ENCODE measurements around the gene CEP131.

Gene CEP131

DNA sequence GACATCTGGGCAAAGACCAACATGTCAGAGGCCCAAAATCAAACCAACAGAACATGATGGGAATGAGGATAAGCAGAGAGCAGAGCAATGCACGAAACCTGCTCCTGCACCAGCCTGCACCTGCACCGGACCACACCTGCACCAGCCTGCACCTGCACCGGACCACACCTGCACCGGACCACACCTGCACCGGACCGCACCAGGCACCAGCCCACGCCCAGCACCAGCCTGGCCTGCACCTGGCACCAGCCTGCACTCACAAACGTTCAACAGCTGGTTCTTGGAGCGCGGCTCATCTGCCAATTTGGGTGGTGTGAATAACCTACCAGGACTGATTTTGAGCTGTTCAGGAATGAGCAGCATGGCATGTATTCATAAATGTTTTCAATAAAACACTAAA, 18.2 kb downstream of the CEP131 start:
- peaks cover 0 to 4% of the 10 kb centered on the region in 2 donors for H3K4me1 Mint-ChIP-seq (ENCODE audit: low read depth in 2 of 2)

DNA sequence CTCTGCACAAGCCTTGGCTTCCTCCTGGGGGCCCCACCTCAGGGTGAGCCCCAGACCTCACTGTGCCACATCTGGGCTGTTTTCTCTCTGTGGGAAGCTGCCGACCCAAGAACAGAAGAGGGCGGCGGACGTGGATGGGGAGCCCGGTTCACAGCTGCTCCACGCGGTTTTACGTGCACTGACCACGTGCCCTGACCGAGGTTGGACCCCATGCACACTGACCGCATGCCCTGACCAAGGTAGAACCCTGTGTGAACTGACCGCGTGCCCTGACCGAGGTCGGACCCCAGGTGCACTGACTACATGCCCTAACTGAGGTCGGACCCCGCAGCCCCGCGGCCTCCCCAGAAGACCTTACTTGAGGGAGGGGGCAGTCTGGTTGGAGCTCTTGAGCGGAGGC, 19.6 kb downstream of the CEP131 start:
- Mint-ChIP-seq H3K27ac (no peak overlapping the region), H3K4me3 (no peak overlapping the region), H3K4me1 (ENCODE audit: low read depth in 2 of 2) (peaks cover 0 to 4% of the 10 kb centered on the region in 2 donors), H3K27me3 (no peaks in the 10 kb centered on the region), H3K9me3 (no peaks in the 10 kb centered on the region), H3K36me3 (ENCODE audit: insufficient read depth) (peaks cover 3% of the 10 kb centered on the region)
- no peak for DNase-seq
- no peak for ATAC-seq (replicated peaks)

More for the DNA sequence above, 18.2 kb downstream of the CEP131 start:
- no peaks in the 10 kb centered on the region for H3K9me3 Mint-ChIP-seq
- no peak overlapping the region for H3K27ac Mint-ChIP-seq
- H3K4me3 Mint-ChIP-seq, result no peak overlapping the region
- DNase-seq, result no peak
- no peaks in the 10 kb centered on the region for H3K27me3 Mint-ChIP-seq
- peaks cover 3% of the 10 kb centered on the region for H3K36me3 Mint-ChIP-seq (ENCODE audit: insufficient read depth)
- ATAC-seq (replicated peaks), result no peak

DNA sequence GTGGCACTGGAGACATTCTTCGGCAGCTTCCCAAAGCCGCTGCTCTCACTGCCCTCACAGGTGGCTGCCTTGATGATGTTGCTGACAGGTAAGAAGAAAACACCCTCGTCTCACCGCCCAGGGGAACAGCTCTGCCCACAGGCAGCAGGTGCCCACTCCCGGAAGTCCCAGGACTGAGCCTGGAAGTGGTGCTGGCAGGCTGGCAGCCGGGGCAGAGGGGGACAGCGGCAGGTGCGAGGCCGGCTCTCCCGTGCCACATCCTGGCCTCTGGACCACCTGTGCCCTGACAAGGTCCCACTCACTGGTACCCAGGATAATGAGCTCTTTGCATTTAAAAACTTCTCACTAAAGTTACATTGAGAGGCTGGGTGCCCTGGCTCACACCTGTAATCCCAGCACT, 20.4 kb downstream of the CEP131 start:
- Mint-ChIP-seq H3K4me1 (ENCODE audit: low read depth in 2 of 2) (no peaks in the 10 kb centered on the region), H3K27me3 (no peaks in the 10 kb centered on the region), H3K9me3 (no peaks in the 10 kb centered on the region), H3K4me3 (no peak overlapping the region), H3K36me3 (ENCODE audit: insufficient read depth) (peaks cover 3% of the 10 kb centered on the region), H3K27ac (no peak overlapping the region)
- DNase-seq (no peak), ATAC-seq (replicated peaks) (no peak)

DNA sequence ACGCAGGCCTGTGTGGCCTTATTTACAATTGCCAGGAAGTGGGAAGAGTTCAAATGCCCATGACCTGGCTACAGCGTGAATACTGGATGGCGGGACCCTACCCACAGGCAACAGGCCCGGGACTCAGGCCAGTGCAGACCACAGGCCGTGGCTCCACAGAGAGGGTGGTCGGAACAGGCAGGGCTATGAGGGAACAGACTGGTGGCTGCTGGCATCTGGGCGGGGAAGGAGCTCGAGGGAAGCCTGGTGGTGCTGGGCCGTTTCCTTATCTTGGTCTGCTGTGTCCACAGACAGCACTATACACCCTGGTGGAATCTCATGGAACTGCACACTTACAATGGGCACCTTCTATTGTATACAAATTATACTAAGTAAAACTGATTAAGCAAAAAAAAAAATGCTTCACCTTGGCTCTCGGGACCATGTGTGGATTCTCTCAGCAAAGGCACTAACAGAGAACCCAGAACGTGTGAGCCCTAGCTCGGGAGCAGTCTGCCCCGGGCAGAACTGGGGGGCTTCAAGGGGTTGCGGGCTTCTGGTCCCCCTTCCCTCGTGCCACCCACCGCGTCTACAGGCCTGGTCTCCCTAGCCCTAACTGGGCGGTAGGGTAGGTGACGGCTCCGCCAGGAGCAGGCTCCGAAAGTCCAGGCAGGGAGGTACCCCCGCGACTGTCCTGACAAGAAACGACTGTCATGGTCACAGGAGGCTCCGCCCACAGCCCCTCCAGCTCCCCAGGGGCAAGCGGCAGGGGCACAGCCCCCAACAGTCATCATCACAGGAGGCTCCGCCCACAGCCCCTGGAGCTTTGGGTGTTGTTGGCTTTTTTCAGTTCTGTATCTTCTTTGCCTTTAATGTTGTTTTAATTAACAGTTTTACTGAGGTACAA, 21.8 kb downstream of the CEP131 start:
- no peak for DNase-seq
- peaks cover 3% of the 10 kb centered on the region for H3K36me3 Mint-ChIP-seq (ENCODE audit: insufficient read depth)
- H3K27me3 Mint-ChIP-seq, result no peaks in the 10 kb centered on the region
- no peaks in the 10 kb centered on the region for H3K9me3 Mint-ChIP-seq
- no peak overlapping the region for H3K27ac Mint-ChIP-seq
- H3K4me3 Mint-ChIP-seq, result no peak overlapping the region
- ATAC-seq (replicated peaks), result peak; percentile 53
- H3K4me1 Mint-ChIP-seq (ENCODE audit: low read depth in 2 of 2), result no peaks in the 10 kb centered on the region

DNA sequence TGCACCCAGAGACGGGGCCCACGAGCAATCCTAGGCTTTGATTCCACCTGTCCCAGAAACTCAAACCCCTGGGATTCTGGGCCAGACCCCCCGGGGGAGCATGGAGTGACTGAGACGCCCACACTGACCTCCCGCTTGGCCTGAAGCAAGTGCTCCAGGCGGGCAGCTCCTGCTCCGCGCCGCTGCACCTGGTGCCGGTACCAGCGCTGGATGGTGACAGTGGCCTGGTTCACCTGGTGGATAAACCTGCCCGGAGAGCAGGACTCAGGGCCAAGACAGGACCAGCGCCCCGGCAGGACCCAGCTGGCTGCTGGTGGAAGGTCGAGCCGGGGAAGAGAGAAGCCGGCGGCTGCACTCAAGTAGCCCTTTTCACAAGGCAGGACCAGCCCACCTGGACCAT, 22.6 kb downstream of the CEP131 start:
- no peaks in the 10 kb centered on the region for H3K4me1 Mint-ChIP-seq (ENCODE audit: low read depth in 2 of 2)
- no peaks in the 10 kb centered on the region for H3K27me3 Mint-ChIP-seq
- ATAC-seq (replicated peaks), result no peak
- no peaks in the 10 kb centered on the region for H3K36me3 Mint-ChIP-seq (ENCODE audit: insufficient read depth)
- no peak for DNase-seq
- no peak overlapping the region for H3K4me3 Mint-ChIP-seq
- no peak overlapping the region for H3K27ac Mint-ChIP-seq
- H3K9me3 Mint-ChIP-seq, result no peaks in the 10 kb centered on the region

DNA sequence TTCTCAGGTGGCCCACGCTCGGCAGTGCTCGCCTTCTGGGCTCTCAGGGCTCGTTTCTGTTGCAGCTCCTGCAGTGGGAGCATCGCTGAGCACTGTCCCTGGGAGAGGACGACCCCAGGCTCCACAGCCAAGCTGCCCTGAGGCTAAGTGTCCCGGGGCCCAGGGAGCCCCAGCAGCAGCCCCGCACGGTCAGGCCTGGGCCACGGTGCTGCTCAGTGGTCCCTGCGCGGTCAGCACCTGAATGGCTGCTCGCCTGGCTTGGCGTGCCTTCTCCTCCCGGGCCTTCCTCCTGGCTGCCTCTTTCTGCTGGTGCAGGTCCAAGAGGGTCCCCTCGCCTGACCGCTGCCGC, 23.3 kb downstream of the CEP131 start:
- Mint-ChIP-seq H3K27ac (no peak overlapping the region), H3K36me3 (ENCODE audit: insufficient read depth) (no peaks in the 10 kb centered on the region), H3K9me3 (no peaks in the 10 kb centered on the region), H3K4me3 (no peak overlapping the region), H3K27me3 (no peaks in the 10 kb centered on the region), H3K4me1 (ENCODE audit: low read depth in 2 of 2) (no peaks in the 10 kb centered on the region)
- DNase-seq (no peak), ATAC-seq (replicated peaks) (no peak)

DNA sequence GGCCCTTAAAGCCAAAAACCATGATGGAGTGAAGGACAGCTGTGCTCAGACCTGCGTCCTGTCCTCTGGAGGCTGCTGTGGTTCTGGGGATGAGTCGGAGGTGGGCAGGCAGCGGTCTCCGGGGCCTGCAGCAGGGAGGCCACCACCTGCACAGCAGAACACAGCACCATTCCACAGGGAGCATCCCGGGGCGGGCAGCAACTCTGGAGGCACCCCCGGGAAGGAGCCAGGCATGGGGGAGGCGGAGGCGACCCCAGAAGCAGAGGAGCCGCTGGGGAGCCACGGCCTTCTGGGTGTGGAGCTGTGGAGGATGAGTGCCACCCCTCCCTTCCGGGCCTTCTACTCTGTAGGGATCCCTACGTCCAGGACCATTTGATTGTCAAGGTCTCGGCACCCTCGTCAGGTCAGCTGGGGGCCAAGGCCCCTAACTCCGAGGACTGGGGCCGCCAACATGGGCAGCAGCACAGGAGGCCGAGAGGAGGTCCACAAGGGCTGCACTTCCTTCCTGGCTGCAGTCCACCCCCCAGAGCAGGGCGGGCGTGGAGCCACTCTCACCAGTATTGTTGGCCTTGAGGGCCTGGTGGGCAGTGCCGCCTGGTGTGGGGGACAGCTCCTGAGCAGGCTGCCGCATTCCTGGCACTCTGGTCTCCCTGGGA, 23.8 kb downstream of the CEP131 start:
- Mint-ChIP-seq H3K9me3 (no peaks in the 10 kb centered on the region), H3K27ac (no peak overlapping the region), H3K4me3 (no peak overlapping the region), H3K4me1 (ENCODE audit: low read depth in 2 of 2) (no peaks in the 10 kb centered on the region), H3K36me3 (ENCODE audit: insufficient read depth) (peaks cover 4% of the 10 kb centered on the region), H3K27me3 (no peaks in the 10 kb centered on the region)
- DNase-seq (no peak), ATAC-seq (replicated peaks) (no peak)

DNA sequence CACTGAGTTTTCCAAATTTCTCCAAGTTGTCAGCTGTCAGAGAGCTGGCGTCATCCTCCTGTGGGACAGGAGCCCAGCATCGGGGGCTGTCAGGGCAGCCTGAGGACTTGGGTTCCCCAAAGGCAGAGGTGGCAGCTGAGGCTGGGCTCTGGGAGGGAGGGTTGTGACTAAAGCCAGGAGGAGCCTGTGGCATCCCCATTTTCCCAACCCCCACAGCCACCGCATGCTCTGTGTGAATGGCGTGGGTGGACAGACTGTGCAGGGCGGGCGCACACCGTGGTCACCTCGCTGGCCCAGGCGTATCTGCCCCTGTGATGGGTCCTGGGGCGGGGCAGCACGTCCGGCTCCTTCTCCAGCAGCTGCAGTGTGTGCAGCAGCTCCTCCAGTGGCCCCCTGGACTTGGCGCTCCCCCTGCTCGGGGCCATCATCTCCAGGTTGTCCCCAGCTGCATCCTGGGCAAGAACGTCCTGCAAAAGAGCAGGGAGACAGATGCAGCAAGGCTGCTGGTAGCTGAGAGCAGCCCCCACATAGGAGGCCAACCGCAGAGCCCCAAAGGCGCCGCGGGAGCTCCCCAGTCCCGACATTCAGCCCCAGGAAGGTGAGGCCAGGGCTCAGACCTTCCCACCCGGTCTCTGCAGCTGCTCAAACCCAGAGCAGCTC, 24.8 kb downstream of the CEP131 start:
- Mint-ChIP-seq H3K4me1 (ENCODE audit: low read depth in 2 of 2) (no peaks in the 10 kb centered on the region), H3K27ac (no peak overlapping the region), H3K4me3 (no peak overlapping the region), H3K9me3 (no peaks in the 10 kb centered on the region), H3K27me3 (no peaks in the 10 kb centered on the region), H3K36me3 (ENCODE audit: insufficient read depth) (peaks cover 5% of the 10 kb centered on the region)
- DNase-seq (no peak), ATAC-seq (replicated peaks) (no peak)

DNA sequence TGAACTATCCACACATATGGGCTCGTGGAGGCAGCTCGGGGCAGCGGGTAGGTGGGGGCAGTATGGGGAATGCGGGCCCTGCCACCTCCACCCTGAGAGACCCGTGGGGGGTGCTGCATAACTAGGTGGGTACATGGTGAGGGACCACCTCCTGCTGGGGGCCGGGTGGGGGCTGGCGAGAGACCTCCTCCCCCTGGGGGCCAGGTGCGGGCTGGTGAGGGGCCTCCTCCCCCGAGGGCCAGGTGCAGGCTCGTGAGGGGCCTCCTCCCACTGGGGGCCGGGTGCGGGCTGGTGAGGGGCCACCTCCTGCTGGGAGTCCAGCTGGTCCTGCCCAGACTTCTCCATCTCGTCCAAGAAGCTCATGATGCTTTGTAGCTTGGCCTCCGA, 25.4 kb downstream of the CEP131 start:
- H3K9me3 Mint-ChIP-seq, result no peaks in the 10 kb centered on the region
- no peak overlapping the region for H3K4me3 Mint-ChIP-seq
- no peaks in the 10 kb centered on the region for H3K27me3 Mint-ChIP-seq
- ATAC-seq (replicated peaks) (no peak), DNase-seq (no peak)
- no peaks in the 10 kb centered on the region for H3K4me1 Mint-ChIP-seq (ENCODE audit: low read depth in 2 of 2)
- no peak overlapping the region for H3K27ac Mint-ChIP-seq
- H3K36me3 Mint-ChIP-seq (ENCODE audit: insufficient read depth), result peaks cover 5% of the 10 kb centered on the region

DNA sequence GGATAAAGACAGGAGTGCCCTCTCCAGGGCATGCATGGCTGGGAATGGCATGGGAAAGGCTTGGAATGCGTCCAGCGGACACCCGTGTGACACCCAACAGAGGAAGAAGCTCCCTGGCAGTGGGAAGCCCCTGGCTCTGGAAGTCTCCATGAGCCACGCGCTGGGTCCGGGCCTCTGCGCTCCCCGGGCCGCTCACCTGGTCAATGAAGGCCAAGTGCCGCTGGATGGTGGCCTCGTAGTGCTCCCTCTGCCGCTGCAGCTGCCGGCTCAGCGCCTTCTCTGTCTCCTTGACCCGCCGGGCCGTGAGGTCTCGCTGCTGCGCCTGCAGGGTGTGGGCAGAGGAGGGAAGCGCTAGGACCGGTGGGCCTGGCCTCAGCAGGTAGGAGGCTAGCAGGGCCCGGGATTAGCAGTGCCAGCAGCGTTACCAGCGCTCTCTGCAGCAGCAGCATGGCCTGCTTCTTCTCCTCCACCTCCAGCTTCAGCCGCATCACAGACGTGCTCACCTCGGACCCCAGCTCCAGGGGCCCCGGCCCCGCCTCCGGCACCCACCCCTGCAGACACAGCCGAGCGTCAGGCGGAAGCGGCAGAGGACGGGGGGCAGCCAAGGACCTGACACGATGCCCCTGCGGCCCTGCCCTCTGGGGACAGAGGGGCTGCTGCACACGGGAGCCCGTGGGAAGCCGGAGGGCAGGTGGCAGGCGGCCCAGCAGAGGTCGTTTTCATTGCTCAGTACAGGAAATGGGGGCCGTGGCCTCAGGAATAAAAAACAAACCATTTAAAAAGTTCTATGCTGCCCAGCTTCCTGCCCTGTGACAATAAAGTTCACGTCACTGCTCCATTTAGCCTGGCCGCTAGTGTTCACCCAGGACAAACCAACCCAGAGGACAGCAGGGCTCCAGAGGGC, 26.0 kb downstream of the CEP131 start:
- no peak for DNase-seq
- Mint-ChIP-seq H3K4me1 (ENCODE audit: low read depth in 2 of 2) (no peaks in the 10 kb centered on the region), H3K4me3 (no peak overlapping the region), H3K36me3 (ENCODE audit: insufficient read depth) (peaks cover 5% of the 10 kb centered on the region), H3K9me3 (no peaks in the 10 kb centered on the region), H3K27me3 (no peaks in the 10 kb centered on the region), H3K27ac (no peak overlapping the region)
- ATAC-seq (replicated peaks), result no peak

DNA sequence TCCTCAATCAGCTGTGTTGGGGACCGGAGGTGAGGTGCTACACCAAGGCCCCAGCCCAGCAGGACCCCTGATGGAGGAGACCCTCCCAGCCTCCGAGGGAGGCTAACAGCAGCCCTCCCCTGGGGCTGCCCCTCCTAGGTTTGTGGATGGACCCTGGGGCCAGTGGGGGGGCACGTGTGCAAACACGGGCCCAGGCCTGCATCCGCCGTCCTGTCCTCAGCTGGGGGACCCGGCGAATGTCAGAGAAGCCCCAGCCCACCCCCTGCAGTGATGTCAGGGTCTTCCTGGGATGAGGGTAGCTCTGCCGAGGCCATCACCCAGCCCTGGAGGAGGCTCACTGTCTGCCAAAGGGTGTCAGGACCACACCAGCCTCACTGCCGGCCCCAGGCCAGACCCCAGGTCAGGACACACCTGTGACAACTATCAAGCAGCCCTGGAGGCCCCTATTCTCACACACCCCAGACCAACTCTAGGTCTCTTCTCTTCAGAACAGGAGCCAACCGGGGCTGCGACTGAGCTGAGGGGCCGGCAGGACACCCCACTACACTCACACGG, 26.7 kb downstream of the CEP131 start:
- no peaks in the 10 kb centered on the region for H3K27me3 Mint-ChIP-seq
- H3K27ac Mint-ChIP-seq, result no peak overlapping the region
- no peak overlapping the region for H3K4me3 Mint-ChIP-seq
- ATAC-seq (replicated peaks) (no peak), DNase-seq (no peak)
- peaks cover 5% of the 10 kb centered on the region for H3K36me3 Mint-ChIP-seq (ENCODE audit: insufficient read depth)
- no peaks in the 10 kb centered on the region for H3K9me3 Mint-ChIP-seq
- H3K4me1 Mint-ChIP-seq (ENCODE audit: low read depth in 2 of 2), result no peaks in the 10 kb centered on the region

DNA sequence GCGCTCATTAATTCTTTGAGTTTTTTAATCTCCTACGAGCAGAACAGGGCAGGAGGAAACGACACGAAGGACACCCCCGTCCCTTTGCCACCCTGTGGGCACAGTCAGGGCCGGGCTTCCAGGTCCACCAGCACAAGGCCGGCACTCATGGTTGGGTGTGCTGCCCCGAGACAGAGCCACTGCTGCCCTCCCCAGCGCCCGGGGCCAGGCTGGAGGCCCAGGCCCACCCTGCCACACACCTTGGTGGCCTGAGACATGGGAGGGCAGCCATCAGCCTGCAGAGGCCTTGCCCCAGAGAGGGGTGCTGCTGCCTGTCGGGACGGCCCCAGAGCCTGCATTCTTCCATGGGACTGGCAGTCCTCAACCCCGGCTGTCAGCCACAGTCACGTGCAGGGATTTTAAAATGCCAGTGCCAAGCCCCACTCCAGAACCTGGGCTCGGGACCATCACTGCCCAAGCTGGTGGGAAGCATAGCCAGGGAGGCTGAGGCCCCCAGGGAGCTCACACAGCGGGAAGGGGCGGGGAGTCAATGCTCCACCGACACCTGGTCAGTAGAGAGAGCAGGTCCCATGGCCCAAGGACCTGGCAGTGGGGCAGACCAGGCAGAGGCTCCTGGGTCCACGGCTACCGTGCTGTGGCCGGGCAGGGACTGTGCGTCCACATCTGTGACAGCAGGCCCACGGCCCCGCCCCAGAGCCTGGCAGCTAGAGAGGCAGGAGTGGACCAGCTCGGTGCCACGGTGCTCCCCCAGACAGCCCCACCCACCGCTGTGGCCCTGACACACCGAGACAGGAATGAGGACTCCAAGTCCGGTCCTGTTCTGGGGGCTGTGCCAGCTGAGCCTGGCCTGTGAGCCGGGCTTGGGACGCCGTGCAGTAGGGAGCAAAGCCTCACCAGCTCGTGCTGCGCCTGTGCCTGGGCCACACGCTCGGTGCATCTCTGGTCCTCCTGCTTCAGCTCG, 27.5 kb downstream of the CEP131 start:
- ATAC-seq (replicated peaks) (no peak), DNase-seq (no peak)
- Mint-ChIP-seq H3K27ac (no peak overlapping the region), H3K9me3 (no peaks in the 10 kb centered on the region), H3K4me1 (ENCODE audit: low read depth in 2 of 2) (no peaks in the 10 kb centered on the region), H3K36me3 (ENCODE audit: insufficient read depth) (peaks cover 5% of the 10 kb centered on the region), H3K27me3 (no peaks in the 10 kb centered on the region), H3K4me3 (no peak overlapping the region)
